HG02763 (cell line): ENCODE measurements around the gene CLDN22.

Experiments
- ATAC-seq: cut with Tn5 transposase; IDR thresholded peaks from one replicate; pipeline ENCODE4 v1.9.1; 2021; ENCODE audit warnings: mild to moderate bottlenecking, moderate library complexity; ENCODE audit not compliant: unreplicated experiment

Gene CLDN22

DNA sequence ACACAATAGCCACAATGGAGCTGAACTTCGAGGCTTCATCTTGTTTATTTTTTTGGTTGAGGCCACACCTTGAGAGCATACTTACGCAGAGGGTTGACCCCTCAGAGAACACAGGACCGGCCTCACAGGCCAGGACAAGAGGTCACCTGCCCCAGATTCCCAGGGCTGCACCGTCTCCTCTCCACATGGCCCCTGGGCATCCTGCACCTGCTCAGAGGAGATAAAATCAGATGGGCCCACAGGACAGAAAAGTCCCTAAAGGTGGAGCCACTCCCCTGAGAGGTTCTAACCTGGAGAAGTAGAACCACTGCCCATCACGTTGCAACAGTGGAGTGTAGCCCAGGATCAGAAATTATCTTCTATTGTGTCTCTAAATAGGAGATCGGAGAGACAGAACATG lies 3.2 kb upstream of the CLDN22 start:
- ATAC-seq, result no peak

DNA sequence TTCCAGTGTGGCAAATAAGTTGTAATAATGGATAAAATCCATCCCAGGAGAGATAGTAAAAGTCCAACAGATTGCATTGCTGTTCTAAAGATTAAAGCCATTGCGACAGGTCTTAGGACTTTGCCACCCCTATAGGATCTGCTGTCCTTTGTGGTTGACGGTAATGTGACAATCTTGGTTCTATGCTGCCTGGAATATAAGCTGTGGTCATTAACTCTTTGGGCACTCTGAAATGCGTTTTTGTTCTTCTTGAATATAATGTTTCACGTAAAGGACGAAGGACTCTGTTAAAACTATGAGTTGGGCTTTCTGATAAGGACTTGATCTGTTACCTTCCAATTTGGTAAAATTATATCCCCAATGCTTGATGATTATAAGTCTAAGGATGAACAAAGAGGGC lies 2.2 kb upstream of the CLDN22 start, which contains the start of gene CLDN24:
CLDN24 (minus strand) TSS at position 101 of the 400 bp plus-strand sequence; CDS start at position 101, 0 bp downstream.
- ATAC-seq, result no peak

DNA sequence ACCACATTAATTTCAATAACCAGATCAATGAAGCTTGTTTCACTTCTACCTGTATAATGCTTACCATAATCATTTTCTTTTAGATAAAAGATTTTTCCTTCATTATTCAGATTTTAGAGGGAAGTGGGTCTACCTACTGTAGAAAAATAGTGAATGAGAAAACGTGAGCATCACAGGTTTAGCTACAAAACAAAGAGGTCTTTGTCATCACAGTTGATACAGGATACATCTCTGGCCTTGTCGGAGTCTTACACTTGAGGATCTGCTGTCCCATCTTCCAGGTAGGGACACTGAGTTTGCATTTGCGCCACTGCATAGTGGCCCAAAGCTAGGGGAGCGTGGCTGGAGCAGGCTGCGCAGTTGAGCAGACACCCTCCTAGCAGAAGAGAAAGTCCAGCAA lies 1.4 kb upstream of the CLDN22 start:
- no peak for ATAC-seq

DNA sequence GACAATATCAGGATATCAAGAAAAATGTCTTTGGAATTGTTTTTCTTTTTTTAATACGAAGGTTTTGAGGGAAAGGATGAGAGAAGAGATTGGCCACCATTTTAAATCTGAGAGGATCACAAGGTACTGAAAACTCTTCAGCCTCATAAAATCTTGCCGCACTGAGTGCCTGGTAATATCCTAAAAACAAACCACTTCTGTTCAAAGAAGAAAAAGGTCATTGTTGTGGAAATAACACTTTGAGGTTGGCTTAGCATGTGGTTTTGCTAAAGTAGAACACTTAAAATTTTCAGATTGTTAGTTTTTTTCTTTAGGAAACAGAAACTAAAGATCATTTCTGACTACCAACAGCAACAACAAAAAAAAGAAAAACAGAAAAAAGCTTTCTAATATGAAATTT lies 1.0 kb upstream of the CLDN22 start:
- ATAC-seq, result no peak

DNA sequence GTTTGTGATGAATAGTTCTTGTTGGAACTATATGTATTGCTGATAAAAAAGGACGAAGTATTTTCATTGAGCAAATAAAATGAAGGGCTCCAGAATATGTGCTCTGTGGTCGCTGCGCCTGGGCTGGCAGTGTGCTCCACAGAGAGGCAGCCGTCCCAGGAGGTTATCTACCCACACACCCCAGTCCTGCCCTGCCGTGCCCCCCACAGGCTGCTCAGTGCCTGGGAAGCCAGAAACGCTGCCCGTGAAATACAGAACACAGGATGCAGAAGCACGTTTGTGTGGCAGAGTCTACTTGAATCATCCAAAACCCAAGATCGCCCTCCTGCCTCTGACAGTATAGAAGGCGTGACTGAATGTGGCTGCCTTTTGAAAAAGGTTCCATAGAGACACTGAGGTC lies 1.4 kb downstream of the CLDN22 start:
- ATAC-seq, result no peak

DNA sequence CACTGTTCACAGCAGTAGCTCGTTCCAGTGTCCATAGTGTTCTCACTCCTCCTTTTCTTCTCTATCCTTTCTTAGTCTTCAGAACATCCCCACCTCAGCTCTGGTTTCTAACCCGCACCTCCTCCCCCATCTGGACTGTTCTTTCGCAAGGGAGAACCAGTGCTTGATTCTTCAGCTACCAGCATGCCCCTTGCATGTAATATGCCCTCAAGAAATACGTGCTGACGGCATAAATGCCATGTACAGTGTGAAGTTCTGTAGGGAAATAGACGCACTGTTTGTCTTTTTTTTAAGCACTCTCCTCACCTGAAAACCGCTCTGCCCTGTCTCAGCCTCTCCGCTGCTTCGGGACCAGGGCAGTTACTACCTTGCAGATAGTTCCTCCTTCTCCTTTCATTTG lies 5.3 kb downstream of the CLDN22 start:
- no peak for ATAC-seq

DNA sequence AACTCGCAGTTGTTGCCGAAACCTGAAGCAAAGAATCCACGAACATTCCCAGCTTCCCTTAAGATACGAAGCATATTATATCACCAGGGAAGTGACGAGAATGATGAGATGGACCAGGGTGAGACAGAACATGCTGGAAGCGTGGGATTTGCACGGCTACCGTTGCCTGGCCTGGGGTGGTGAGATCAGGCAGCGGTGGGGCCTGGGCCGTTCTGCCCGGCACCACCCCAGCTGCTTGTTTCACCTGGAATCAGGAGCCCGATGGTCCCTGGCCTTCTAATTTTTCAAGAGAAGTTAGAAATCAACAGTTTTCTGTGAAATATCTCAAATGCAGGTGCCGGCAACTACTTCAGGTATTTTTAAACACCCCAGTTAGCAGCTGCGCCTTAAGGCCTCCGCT lies 5.7 kb downstream of the CLDN22 start:
- no peak for ATAC-seq

DNA sequence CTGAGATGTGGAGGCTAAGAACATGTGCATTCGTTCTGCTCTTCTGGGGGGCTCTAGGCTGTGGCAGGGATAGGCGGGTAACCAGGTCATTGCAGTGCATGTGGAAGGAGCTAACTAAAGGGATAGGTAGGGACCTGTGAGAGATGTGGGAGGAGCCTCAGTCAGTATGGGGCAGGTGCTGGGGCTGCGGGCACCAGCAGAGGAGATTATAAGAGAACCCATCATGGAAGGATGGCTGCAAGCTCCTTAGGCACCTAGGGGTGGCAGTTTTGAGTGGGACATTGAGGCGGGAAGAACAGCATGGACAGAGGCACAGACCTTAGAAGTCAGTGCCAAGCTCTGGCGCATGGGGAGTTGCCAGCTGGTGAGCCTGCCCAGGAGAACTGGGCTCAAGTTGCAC lies 7.2 kb downstream of the CLDN22 start:
- ATAC-seq, result no peak

DNA sequence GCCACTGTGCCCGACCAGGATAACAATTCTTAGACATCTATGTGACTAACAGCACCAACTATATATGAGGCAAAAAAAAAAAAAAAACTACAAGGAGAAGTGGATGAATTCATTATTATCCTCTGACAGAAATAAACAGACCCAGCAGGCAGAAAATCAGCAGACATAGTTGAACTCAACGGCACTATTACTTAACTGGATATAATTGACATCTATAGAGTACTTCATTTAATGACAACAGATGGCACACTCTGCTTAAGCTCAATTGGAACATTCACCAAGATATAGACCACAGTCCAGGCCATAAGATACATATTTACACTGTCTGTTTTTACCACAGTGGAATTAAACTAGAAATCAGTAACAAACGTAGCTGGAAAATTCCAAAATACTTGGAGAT lies 13.3 kb downstream of the CLDN22 start:
- ATAC-seq, result no peak

DNA sequence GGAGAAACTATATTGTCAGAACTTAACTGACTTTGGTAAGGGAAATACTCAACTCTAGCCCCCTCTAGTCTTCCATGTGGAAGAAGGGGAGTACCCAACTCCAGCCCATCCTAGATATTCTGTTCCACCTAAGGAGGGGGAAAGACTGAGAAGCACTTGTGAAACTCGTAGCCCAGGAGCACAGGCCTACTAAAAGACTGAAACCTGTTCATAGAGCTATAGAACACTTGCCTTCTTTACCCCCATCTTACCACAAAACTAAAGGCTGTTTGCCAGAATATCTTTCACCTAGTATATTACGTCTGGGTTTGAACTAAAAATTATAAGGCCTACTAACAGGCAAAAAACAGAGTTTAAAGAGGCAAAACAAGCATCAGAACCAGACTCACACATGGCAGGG lies 15.5 kb downstream of the CLDN22 start:
- no peak for ATAC-seq

DNA sequence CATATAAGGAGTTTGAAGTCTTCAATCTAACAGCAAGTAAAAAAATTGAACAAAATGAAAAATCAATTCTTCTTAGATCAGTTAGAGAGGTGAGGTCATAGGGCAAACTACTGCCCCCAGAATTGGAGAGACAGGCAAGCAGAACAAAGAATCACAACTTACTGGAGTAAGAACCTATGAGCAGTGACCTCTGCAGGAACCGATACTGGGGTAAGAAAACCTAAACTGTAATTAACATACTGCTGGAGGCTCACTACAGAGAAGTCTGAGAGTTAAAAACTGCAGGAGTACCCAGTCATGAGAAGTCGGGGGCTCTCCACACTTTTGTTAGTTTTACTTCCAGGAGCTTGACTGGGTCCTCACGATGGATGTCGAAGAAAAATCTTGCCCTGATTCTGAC lies 16.0 kb downstream of the CLDN22 start:
- no peak for ATAC-seq

DNA sequence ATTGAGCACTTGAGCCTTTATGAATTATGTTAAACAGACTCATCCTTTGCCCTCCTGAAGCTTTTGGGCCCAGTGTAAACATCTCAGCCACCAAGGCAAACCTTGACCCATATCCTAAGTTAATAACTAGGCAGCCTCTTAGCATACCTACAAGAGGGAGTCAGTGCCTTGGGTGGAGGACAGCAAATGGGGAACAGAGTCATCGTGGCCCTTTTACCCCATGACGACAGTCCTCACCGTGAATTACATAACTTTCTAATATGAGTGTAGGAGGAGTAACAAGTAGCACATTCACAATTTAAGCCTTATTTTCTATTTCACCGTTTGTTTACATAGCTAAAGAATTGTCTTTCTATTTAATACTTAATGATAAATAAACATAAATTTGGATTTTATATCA lies 16.8 kb downstream of the CLDN22 start:
- ATAC-seq, result no peak

DNA sequence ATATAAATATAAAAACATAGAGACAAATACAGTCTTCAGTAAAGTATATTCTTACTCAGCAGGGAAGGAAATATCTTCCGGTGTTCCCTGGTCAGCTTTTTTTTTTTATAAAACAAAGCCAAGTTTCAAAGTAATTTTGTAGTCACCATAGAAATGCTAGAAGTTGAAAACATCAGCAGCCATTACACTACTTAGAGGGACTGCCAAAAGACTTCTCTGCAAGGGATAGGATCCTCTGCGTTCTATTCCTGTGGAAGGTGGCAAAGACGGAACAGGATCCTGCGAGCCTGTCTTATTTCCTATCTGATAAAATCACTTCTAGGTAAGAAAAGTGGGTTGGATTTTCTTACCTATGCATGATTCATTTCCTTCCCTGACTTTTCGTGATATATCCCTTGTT lies 19.4 kb downstream of the CLDN22 start:
- ATAC-seq, result no peak

DNA sequence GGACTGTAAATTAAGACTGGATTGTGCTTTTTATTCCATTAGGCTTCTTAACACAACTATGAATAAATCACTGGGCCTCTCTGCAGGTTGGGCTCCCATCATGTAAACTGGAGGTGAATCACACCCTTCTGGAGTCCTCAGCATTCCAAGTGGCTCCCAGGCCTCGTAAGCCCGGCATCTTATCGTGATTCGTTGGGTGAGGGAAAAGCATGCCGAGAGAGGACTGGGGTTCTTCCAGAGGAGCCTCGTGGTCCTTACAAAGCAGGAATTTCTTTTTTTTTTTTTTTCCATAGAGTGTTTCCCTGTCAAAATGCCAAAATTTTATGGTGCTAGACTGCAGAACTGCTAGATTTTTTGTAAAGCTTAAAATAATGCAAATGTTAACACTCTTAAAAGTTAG lies 20.0 kb downstream of the CLDN22 start:
- no peak for ATAC-seq

DNA sequence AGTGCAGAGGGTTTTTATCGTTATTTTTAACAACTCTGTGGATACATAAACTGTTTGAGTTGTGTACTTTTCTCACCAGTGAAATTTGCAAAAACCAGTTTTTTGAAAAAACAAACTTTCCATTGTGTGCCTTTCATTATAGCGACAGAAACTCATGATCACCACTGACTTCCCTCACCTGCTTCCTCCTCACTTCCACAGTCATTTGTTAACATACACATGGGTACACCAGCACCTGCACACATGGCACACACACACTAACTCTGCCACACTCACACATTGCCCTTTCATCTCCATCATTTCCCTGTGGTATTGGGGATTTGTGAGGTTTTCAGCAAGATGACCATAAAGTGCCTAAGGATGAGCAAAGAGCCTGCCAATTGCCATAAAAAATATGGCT lies 20.6 kb downstream of the CLDN22 start:
- ATAC-seq, result no peak

DNA sequence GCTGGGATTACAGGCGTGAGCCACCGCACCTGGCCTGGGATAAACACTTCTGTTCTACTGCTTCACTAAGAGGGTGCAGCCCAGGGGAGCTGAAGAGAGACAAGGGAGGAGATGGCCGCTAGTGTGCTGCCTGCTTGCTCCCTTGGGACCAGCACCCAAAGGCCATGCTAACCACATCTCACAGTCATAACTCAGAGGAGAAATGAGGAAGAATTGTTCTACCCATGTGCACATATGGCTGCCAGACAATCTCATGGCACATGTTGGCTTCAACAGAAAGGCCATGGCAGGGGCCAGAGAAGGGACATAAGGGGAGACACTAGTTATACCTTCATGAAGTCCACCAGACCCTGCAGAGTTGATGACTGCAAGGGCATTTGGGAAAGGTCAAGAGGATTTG lies 22.4 kb downstream of the CLDN22 start:
- ATAC-seq, result peak; percentile 78

DNA sequence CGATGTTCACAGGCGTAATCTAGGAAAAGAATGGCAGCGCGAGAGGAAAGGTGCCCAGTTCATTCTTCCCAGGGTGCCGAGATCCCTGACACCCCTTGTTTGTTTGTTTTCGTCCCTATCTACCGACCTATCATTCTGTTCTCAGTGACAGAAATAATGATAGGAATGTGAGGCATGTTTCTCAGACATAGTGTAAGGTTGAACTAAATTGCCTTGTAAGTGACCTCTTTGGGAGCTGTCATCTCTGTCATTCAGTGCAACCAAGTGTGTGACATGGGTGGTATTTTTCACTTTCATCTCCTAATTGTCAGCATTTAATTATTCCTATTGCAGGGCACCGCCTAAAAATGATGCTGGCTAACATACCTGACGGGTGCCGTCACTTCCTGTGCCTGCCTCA lies 24.4 kb downstream of the CLDN22 start:
- no peak for ATAC-seq

DNA sequence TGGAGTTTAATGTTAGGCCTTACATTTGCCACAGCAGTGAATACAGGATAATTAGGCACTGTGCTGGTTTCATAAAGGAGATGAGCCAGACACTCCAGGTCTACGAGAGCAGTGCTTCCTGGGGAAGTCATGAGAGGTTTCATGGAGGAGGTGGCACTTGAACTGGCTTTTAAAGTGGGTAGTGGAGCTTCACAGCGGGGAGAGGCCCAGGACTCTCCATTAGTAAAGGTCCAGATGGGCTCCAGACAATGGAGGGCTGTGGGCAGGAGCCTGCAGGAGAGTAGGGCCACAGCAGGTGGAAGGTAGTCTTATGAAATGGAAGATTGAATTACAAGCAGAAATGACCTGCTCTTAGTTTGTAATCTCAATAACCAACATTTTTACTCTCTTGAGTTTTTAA lies 29.0 kb downstream of the CLDN22 start:
- ATAC-seq, result no peak

DNA sequence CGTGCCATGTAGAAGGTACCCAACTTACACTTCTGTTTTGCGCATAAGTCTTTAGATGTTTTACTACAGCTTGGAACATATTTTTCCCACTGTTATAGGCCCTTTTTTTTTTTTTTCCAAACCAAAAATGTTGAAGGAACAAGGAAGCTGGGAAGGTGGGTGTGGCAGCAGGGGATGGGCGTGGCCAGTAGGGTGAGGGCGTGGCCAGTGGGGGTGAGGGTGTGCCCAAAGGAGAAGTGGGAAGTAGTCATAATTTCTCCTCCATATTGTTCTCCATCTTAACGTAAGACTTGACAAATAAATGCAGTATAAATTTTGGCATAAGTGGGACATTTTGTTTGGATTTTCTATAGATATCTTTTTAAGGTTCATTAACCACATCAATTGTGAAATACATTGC lies 30.4 kb downstream of the CLDN22 start:
- ATAC-seq, result no peak

DNA sequence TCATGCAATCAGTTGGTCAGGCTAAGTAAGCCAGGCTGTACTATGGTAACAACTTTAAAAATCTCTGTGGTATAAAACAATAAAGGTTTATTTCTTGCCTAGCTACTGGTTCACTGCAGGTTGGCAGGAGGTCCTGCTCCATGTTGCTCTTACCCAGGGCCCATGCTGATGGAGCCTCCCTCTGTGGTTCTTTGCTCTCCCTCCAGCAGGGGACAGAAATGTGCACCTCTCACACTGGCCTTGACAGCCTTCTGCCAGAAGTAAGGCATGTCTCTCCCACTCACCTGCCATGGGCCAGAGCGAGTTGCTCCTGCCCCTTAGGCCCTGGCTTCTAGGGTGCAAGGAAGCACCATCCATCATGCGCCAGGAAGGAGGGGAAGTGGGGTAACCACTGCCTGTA lies 31.1 kb downstream of the CLDN22 start:
- no peak for ATAC-seq

DNA sequence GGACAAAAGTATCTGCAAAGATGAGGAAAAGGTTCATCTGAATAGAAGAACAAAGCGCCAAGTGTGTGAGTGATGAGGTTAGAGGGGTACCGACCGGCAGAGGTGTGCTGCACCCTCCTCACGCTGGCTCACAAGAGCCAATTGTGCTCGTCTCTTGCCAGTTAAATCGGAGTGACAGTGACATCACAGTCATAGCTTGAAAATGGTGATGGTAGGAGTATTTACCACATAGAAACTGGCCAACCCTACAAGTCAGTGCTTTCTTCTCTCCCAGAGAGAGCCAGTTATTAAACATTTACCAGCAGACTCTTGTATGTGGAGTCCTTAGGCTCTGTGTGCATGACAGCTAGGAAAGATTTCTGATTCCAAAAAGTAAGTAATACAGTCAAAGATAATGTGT lies 32.4 kb downstream of the CLDN22 start:
- ATAC-seq, result peak; percentile 68

DNA sequence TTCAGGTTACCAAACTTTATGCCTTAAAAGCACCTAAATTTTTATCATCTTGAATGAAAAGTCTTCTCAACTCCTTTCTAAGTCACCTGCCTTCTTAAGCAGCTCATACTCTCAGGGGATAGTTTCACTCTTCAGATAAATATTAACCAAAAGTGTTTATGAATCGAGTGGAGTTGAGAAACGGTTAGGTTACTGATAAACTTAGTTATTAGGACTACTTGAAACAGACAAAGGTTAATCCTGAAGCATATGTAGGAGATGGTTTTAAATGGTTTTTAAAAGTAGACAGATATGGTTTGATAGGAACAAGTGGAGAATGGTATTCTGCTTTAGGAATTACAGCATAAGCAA lies 32.8 kb downstream of the CLDN22 start:
- ATAC-seq, result peak; percentile 72

DNA sequence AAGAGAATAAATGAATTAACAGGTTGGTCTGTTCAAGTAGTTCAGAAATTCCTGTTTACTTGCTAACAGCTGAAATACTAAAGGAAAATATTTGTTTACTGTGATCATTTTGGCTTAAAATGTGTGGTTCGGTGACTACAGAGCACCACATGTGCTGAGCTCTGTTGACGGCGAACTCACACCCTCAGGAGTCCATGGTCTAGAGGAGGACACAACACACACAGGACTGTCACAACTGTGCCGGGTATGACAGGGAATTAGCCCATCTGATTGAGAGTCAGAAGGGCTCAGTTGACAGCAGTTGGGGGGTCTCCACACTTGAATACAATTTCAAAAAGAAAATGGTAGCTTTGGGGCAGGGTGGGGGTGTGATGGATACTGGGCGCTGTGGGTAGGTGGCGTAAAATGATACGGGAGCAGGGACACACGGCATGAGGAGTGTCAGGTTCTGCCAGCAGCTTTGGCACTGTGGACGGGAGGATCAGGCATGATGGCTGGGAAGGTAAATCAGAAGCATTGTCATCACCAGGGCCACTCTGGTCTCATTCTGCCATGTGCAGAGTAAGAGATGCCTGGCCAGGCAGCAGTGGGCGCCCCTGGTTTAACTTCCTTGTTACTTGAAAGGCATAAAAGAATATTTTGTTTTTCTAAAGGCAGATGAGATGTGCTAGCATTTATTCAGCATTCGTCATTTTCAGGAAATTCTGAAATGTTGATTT lies 33.3 kb downstream of the CLDN22 start:
- no peak for ATAC-seq
